ENCODE measurements around the gene NOTO. TPM values are rescaled to one million over a fixed set of nuclear protein-coding genes. Genes with fewer than 3 reads are reported as not detected.
"Not testable (repeated sequence)": the region's sequence is repeated elsewhere in the genome, so short reads cannot be mapped to it uniquely, and the experiment has no call there.

The NOTO gene
- polyA plus RNA-seq, 4 donors, result not detected

- peaks cover 0 to 40% (median 4%) of the 10 kb centered on the region in 3 donors for H3K27me3 ChIP-seq (ENCODE audit: control insufficient read depth in 3 of 3, insufficient read depth in 3 of 3, low read length in 3 of 3)
- H3K9me3 ChIP-seq (ENCODE audit: control insufficient read depth in 2 of 2, insufficient read depth in 1 of 2, low read depth in 1 of 2, low read length in 1 of 2), result no peaks in the 10 kb centered on the region
- H3K36me3 ChIP-seq (ENCODE audit: control insufficient read depth in 3 of 3, insufficient read depth in 2 of 3, low read depth in 1 of 3, low read length in 3 of 3), result no peaks in the 10 kb centered on the region
- DNase-seq, result no peak
- no peak overlapping the region for H3K4me3 ChIP-seq (ENCODE audit: low read depth in 1 of 3, low read length in 3 of 3)
- peaks cover 0 to 24% (median 8%) of the 10 kb centered on the region in 3 donors for H3K4me1 ChIP-seq (ENCODE audit: control insufficient read depth in 3 of 3, insufficient read depth in 2 of 3, low read depth in 1 of 3, low read length in 2 of 3)
- WGBS, 3 donors, result 18 to 23% (median 19%) methylated on average over 12 of the region's 12 CpGs
- FAIRE-seq, result no peak
- no peak overlapping the region for H3K27ac ChIP-seq (ENCODE audit: low read depth in 1 of 3, low read length in 2 of 3)
Measured at GRCh38 chr2:73177645-73178255, 24.6 kb upstream of the NOTO start.

DNA sequence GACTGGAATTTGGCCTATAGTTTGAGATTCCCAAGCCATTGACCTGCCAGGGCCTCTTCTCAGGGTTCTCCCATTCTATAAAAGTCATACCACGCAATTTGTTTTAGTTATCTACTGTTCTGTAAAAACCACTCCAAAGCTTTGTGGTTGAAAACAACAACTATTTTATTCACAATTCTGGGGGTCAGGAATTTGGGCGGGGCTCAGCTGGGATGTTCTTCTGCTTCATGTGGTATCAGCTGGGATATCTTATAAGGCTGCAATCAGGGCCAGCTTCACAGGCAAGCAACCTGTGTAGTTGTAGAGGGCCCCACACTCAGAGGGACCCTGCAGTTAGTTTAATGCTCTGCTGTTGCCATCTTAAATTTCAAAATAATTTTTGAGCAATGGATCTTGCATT lies 16.4 kb upstream of the NOTO start:
- Histone ChIP-seq H3K4me3 (ENCODE audit: low read depth in 1 of 3, low read length in 3 of 3) (no peak overlapping the region), H3K36me3 (ENCODE audit: control insufficient read depth in 3 of 3, insufficient read depth in 2 of 3, low read depth in 1 of 3, low read length in 3 of 3) (no peaks in the 10 kb centered on the region), H3K4me1 (ENCODE audit: control insufficient read depth in 3 of 3, insufficient read depth in 2 of 3, low read depth in 1 of 3, low read length in 2 of 3) (peaks cover 0 to 3% (median 0%) of the 10 kb centered on the region in 3 donors), H3K27me3 (ENCODE audit: control insufficient read depth in 3 of 3, insufficient read depth in 3 of 3, low read length in 3 of 3) (peaks cover 0 to 2% (median 0%) of the 10 kb centered on the region in 3 donors), H3K27ac (ENCODE audit: low read depth in 1 of 3, low read length in 2 of 3) (no peak overlapping the region), H3K9me3 (ENCODE audit: control insufficient read depth in 2 of 2, insufficient read depth in 1 of 2, low read depth in 1 of 2, low read length in 1 of 2) (peaks cover 0 to 4% of the 10 kb centered on the region in 2 donors)
- 74 to 84% (median 78%) methylated on average over 2 of the region's 2 CpGs for WGBS, 3 donors
- DNase-seq, result no peak
- FAIRE-seq, result no peak

GRCh38 chr2:73187549-73187948 lies 14.8 kb upstream of the NOTO start:
- DNase-seq (no peak), FAIRE-seq (no peak)
- Histone ChIP-seq H3K4me1 (ENCODE audit: control insufficient read depth in 3 of 3, insufficient read depth in 2 of 3, low read depth in 1 of 3, low read length in 2 of 3) (peaks cover 0 to 17% (median 0%) of the 10 kb centered on the region in 3 donors), H3K27me3 (ENCODE audit: control insufficient read depth in 3 of 3, insufficient read depth in 3 of 3, low read length in 3 of 3) (peaks cover 0 to 2% (median 0%) of the 10 kb centered on the region in 3 donors), H3K9me3 (ENCODE audit: control insufficient read depth in 2 of 2, insufficient read depth in 1 of 2, low read depth in 1 of 2, low read length in 1 of 2) (peaks cover 0 to 4% of the 10 kb centered on the region in 2 donors), H3K36me3 (ENCODE audit: control insufficient read depth in 3 of 3, insufficient read depth in 2 of 3, low read depth in 1 of 3, low read length in 3 of 3) (no peaks in the 10 kb centered on the region), H3K4me3 (ENCODE audit: low read depth in 1 of 3, low read length in 3 of 3) (no peak overlapping the region), H3K27ac (ENCODE audit: low read depth in 1 of 3, low read length in 2 of 3) (no peak overlapping the region)
- WGBS, 3 donors, result 33 to 51% (median 34%) methylated on average over 2 of the region's 2 CpGs

- H3K27me3 ChIP-seq (ENCODE audit: control insufficient read depth in 3 of 3, insufficient read depth in 3 of 3, low read length in 3 of 3), result peaks cover 5 to 12% (median 5%) of the 10 kb centered on the region in 3 donors
- DNase-seq, result no peak
- no peaks in the 10 kb centered on the region for H3K9me3 ChIP-seq (ENCODE audit: control insufficient read depth in 2 of 2, insufficient read depth in 1 of 2, low read depth in 1 of 2, low read length in 1 of 2)
- no peak for FAIRE-seq
- H3K4me3 ChIP-seq (ENCODE audit: low read depth in 1 of 3, low read length in 3 of 3), result no peak overlapping the region
- no peak overlapping the region for H3K27ac ChIP-seq (ENCODE audit: low read depth in 1 of 3, low read length in 2 of 3)
- peaks cover 0 to 1% (median 0%) of the 10 kb centered on the region in 3 donors for H3K4me1 ChIP-seq (ENCODE audit: control insufficient read depth in 3 of 3, insufficient read depth in 2 of 3, low read depth in 1 of 3, low read length in 2 of 3)
- H3K36me3 ChIP-seq (ENCODE audit: control insufficient read depth in 3 of 3, insufficient read depth in 2 of 3, low read depth in 1 of 3, low read length in 3 of 3), result no peaks in the 10 kb centered on the region
Measured at GRCh38 chr2:73197579-73197978, 4.8 kb upstream of the NOTO start.

DNA sequence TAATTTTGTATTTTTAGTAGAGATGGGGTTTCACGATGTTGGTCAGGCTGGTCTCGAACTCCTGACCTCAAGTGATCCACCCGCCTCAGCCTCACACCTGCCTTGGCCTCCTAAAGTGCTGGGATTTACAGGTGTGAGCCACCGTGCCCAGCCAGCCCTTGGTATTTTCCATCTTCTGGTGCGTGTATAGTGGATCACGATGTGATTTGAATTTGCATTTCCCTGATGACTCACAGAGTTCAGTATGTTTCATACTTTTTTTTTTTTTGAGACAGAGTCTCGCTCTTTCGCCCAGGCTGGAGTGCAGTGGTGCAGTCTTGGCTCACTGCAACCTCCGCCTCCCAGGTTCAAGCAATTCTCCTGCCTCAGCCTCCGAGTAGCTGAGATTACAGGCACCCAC lies 2.1 kb upstream of the NOTO start:
- not testable (repeated sequence) for H3K4me1 ChIP-seq (ENCODE audit: control insufficient read depth in 3 of 3, insufficient read depth in 2 of 3, low read depth in 1 of 3, low read length in 2 of 3); H3K4me3 ChIP-seq (ENCODE audit: low read depth in 1 of 3, low read length in 3 of 3); DNase-seq; FAIRE-seq; H3K27ac ChIP-seq (ENCODE audit: low read depth in 1 of 3, low read length in 2 of 3); H3K36me3 ChIP-seq (ENCODE audit: control insufficient read depth in 3 of 3, insufficient read depth in 2 of 3, low read depth in 1 of 3, low read length in 3 of 3); H3K9me3 ChIP-seq (ENCODE audit: control insufficient read depth in 2 of 2, insufficient read depth in 1 of 2, low read depth in 1 of 2, low read length in 1 of 2)
- 65 to 80% (median 72%) methylated on average over 10 of the region's 10 CpGs for WGBS, 3 donors
- H3K27me3 ChIP-seq (ENCODE audit: control insufficient read depth in 3 of 3, insufficient read depth in 3 of 3, low read length in 3 of 3), result peaks cover 9 to 32% (median 21%) of the 10 kb centered on the region in 3 donors

DNA sequence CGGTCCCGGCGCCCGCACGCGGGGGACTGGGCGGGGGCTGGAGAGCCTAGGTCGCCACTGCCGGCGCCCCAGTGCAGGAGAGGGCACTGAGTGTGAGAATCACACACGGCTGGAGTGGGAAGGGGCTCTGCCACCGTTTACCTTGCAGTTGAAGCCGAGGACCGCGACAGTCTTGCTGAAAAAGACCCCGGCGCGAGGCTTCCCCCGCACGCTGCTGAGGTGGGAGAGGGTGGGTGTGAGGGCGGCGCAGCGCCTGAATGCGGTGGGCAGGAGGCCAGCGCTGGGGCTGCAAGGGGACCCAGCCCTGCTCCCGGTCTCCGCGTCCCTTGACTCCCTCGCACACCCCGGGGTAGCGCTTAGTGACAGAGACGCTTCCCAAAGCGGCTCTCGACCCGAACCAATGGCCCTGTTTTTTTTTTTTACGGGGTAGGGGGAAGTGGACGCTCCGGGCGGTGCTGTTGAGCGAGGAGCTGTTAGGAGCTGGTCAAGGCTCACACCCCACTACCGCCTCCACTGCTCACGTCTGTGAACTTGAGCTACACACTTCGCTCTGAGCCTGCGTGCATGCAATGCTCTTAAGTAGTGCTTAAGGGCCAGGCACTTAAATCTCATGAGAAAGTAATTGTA lies 794 bp downstream of the NOTO start:
- Histone ChIP-seq H3K27me3 (ENCODE audit: control insufficient read depth in 3 of 3, insufficient read depth in 3 of 3, low read length in 3 of 3) (peaks cover 9 to 36% (median 25%) of the 10 kb centered on the region in 3 donors), H3K9me3 (ENCODE audit: control insufficient read depth in 2 of 2, insufficient read depth in 1 of 2, low read depth in 1 of 2, low read length in 1 of 2) (no peaks in the 10 kb centered on the region), H3K27ac (ENCODE audit: low read depth in 1 of 3, low read length in 2 of 3) (no peak overlapping the region), H3K4me1 (ENCODE audit: control insufficient read depth in 3 of 3, insufficient read depth in 2 of 3, low read depth in 1 of 3, low read length in 2 of 3) (peaks cover 0 to 3% (median 2%) of the 10 kb centered on the region in 3 donors), H3K4me3 (ENCODE audit: low read depth in 1 of 3, low read length in 3 of 3) (peak overlapping the region in 1 of 3 donors; percentile 5), H3K36me3 (ENCODE audit: control insufficient read depth in 3 of 3, insufficient read depth in 2 of 3, low read depth in 1 of 3, low read length in 3 of 3) (no peaks in the 10 kb centered on the region)
- peak in 1 of 2 donors; percentile 39 for DNase-seq
- 2 to 9% (median 4%) methylated on average over 43 to 44 of the region's 44 CpGs for WGBS, 3 donors
- FAIRE-seq, result no peak

- no peak for FAIRE-seq
- Histone ChIP-seq H3K27ac (ENCODE audit: low read depth in 1 of 3, low read length in 2 of 3) (no peak overlapping the region), H3K4me1 (ENCODE audit: control insufficient read depth in 3 of 3, insufficient read depth in 2 of 3, low read depth in 1 of 3, low read length in 2 of 3) (peaks cover 0 to 3% (median 2%) of the 10 kb centered on the region in 3 donors), H3K4me3 (ENCODE audit: low read depth in 1 of 3, low read length in 3 of 3) (no peak overlapping the region), H3K27me3 (ENCODE audit: control insufficient read depth in 3 of 3, insufficient read depth in 3 of 3, low read length in 3 of 3) (peaks cover 9 to 34% (median 25%) of the 10 kb centered on the region in 3 donors), H3K36me3 (ENCODE audit: control insufficient read depth in 3 of 3, insufficient read depth in 2 of 3, low read depth in 1 of 3, low read length in 3 of 3) (no peaks in the 10 kb centered on the region), H3K9me3 (ENCODE audit: control insufficient read depth in 2 of 2, insufficient read depth in 1 of 2, low read depth in 1 of 2, low read length in 1 of 2) (no peaks in the 10 kb centered on the region)
- DNase-seq, result no peak
- WGBS, 3 donors, result 85 to 93% (median 92%) methylated on average over 6 of the region's 6 CpGs
Measured at GRCh38 chr2:73205611-73206010, 3.2 kb downstream of the NOTO start.

DNA sequence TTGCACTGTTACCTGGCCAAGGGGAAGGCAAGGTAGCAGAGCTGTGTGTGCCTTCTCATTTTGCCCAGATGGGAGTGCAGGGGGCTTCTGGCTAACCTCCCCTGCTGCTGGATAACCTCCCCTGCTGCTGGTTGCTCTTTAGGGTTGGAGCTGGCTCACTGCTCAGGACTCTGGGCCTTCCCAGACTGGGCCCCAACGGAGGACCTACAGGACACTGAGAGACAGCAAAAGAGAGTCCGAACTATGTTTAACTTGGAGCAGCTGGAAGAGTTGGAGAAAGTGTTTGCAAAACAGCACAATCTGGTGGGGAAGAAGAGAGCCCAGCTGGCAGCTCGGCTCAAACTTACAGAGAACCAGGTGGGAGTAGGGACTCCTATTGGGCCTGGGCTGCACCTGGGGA lies 5.9 kb downstream of the NOTO start:
- Histone ChIP-seq H3K4me3 (ENCODE audit: low read depth in 1 of 3, low read length in 3 of 3) (no peak overlapping the region), H3K27me3 (ENCODE audit: control insufficient read depth in 3 of 3, insufficient read depth in 3 of 3, low read length in 3 of 3) (peaks cover 0 to 19% (median 14%) of the 10 kb centered on the region in 3 donors), H3K36me3 (ENCODE audit: control insufficient read depth in 3 of 3, insufficient read depth in 2 of 3, low read depth in 1 of 3, low read length in 3 of 3) (no peaks in the 10 kb centered on the region), H3K27ac (ENCODE audit: low read depth in 1 of 3, low read length in 2 of 3) (no peak overlapping the region), H3K9me3 (ENCODE audit: control insufficient read depth in 2 of 2, insufficient read depth in 1 of 2, low read depth in 1 of 2, low read length in 1 of 2) (no peaks in the 10 kb centered on the region), H3K4me1 (ENCODE audit: control insufficient read depth in 3 of 3, insufficient read depth in 2 of 3, low read depth in 1 of 3, low read length in 2 of 3) (peaks cover 0 to 4% (median 0%) of the 10 kb centered on the region in 3 donors)
- no peak for FAIRE-seq
- DNase-seq, result no peak
- 70 to 87% (median 84%) methylated on average over 3 of the region's 3 CpGs for WGBS, 3 donors
